GOT3 (cell line): ENCODE results near the gene TERT.
"Not testable (repeated sequence)": the region's sequence is repeated elsewhere in the genome, so short reads cannot be mapped to it uniquely, and the experiment has no call there.

Source experiments
- DNase-seq: peaks from one replicate; lab custom pipeline; 2025; ENCODE audit warnings: mixed read lengths; lab: John Stamatoyannopoulos, UW

TERT gene

DNA sequence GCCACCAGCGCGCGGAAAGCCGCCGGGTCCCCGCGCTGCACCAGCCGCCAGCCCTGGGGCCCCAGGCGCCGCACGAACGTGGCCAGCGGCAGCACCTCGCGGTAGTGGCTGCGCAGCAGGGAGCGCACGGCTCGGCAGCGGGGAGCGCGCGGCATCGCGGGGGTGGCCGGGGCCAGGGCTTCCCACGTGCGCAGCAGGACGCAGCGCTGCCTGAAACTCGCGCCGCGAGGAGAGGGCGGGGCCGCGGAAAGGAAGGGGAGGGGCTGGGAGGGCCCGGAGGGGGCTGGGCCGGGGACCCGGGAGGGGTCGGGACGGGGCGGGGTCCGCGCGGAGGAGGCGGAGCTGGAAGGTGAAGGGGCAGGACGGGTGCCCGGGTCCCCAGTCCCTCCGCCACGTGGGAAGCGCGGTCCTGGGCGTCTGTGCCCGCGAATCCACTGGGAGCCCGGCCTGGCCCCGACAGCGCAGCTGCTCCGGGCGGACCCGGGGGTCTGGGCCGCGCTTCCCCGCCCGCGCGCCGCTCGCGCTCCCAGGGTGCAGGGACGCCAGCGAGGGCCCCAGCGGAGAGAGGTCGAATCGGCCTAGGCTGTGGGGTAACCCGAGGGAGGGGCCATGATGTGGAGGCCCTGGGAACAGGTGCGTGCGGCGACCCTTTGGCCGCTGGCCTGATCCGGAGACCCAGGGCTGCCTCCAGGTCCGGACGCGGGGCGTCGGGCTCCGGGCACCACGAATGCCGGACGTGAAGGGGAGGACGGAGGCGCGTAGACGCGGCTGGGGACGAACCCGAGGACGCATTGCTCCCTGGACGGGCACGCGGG lies at the start of gene TERT:
TERT (minus strand) TSS at position 234 of the 815 bp plus-strand sequence; CDS start at position 155, 79 bp downstream.
- no peak for DNase-seq

DNA sequence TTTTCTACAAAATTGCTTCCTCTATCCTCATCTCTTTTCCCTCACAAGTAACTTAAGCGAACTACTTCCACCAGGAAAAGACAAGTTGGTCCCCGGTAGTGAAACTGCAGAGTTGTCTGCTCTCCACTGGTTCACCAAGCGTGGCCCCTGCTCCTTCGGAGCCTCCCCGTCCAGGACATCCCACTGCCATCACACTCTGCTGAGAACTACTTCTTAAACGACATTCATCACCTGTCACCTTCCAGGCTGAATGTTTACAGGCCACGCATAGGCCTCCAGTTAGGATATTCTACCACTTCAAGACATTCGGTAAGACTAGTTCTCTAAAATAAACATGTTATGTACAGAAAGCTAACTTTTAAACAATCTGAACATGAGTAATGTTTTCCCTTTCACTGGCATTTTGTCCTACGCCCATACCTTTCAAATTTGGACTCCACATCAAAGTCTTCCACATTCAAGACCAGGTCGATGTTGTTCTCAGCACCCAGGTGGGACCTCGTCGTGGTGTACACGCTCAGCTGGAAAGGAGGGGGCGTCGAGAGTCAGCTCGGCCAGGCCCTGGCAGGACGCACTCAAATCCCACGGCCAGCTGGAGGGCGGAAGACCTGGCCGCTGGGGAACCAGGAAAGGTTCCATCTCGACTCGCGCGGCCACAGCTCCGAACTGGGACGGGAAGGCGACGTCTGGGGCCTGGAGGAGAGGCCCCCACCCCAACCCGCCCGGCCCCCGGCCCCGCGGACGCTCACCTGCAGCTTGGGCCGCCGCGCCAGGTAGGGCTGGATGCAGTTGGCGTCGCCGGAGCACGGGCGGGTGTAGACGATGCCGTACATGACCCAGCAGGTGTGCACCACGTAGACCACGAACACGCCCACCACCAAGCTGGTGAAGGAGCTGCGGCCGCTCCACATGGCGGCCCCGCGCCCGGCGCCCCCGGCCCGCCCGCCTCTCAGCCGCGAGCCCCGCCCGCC lies 49.3 kb upstream of the TERT start:
- DNase-seq = no peak

DNA sequence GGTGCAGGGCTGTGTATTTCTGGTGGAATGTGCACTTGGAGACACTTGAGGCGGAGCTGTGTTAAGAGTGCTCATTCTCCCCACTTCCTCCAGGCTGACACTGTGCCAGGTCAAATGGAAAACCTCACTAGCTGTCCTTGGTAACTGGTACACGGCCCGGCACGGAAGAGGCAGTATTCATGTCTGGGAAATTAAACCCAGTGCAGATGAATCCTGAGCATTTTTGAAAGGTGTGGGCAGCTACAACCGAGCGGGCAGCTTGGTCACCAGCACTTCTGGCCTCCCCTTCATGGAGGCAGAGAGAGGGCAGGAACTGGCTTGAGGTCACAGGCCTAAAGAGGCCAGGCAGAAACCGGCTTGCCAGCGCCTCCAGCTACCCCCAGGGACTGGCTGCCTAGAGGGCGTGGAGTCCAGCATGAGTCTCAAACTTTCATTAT lies 48.5 kb upstream of the TERT start:
- DNase-seq = no peak

DNA sequence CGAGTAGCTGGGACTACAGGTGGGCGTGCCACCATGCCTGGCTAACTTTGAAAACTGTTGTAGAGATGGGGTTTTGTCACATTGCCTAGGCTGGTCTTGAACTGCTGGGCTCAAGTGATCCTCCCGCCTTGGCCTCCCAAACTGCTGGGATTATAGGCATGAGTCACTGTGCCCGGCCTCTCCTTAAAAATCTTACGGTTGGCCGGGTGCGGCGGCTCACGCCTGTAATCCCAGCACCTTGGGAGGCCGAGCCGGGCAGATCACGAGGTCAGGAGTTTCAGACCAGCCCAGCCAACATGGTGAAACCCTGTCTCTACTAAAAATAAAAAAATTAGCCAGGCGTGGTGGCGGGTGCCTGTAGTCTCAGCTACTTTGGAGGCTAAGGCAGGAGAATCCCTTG lies 47.8 kb upstream of the TERT start:
- not testable (repeated sequence) for DNase-seq

DNA sequence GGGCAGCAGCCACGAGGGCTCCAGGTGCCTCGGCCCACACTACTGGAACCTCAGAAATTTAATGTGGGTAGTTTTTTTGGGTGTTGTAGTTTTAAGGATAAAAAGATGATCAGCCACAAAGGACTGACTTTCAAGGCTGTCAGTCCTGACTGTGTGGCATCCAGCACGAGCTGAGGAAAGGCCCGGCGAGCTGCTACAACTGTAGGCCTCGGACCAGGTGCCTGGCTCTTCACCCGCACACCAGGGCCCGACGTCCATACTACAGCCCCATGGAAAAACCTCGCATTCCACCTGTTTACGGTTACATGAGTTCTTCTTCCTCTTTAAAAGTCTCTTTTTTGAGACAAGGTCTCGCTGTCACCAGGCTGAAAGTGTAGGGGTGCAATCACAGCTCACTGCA lies 47.4 kb upstream of the TERT start:
- DNase-seq = no peak

DNA sequence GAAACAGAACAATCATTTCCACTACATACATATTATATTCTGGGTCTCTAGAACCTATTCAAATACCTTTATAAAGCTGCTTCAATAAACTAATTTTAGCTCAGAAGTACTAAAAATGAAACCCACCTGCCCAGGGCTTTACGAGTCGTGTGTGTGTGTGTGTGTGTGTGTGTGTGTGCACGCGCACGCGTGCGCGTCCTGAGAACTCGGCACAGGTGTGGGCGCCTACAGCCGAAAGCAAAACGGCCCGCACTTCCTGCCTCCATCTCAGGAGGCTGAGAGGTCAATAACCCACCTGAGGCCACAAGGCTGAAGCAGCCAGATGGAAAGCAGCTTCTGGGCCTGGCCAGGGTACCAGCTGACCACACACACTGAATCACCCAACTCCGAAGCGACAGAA lies 47.0 kb upstream of the TERT start:
- no peak for DNase-seq

DNA sequence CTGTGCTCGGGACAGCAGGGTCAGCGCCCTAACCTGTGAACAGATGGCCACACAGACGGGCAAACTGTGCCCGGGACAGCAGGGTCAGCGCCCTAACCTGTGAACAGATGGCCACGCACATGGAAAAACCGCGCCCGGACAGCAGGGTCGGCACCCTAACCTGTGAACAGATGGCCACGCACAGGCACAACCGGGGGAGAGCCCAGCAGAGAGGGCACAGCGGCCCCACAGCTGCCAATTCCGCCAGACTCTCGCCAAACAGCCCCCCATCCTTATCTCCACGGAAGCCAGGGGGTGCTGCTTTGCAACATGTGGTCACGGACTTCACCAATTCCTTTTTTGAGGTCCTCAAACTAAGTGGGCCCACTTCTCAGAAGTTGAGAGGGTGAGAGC lies 44.9 kb upstream of the TERT start:
- not testable (repeated sequence) for DNase-seq

DNA sequence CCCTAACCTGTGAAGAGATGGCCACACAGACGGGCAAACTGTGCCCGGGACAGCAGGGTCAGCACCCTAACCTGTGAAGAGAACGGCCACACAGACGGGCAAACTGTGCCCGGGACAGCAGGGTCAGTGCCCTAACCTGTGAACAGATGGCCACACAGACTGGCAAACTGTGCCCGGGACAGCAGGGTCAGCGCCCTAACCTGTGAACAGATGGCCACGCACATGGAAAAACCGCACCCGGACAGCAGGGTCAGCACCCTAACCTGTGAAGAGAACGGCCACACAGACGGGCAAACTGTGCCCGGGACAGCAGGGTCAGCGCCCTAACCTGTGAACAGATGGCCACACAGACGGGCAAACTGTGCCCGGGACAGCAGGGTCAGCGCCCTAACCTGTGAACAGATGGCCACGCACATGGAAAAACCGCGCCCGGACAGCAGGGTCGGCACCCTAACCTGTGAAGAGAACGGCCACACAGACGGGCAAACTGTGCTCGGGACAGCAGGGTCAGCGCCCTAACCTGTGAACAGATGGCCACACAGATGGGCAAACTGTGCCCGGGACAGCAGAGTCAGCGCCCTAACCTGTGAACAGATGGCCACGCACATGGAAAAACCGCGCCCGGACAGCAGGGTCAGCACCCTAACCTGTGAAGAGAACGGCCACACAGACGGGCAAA lies 44.4 kb upstream of the TERT start:
- DNase-seq = not testable (repeated sequence)

DNA sequence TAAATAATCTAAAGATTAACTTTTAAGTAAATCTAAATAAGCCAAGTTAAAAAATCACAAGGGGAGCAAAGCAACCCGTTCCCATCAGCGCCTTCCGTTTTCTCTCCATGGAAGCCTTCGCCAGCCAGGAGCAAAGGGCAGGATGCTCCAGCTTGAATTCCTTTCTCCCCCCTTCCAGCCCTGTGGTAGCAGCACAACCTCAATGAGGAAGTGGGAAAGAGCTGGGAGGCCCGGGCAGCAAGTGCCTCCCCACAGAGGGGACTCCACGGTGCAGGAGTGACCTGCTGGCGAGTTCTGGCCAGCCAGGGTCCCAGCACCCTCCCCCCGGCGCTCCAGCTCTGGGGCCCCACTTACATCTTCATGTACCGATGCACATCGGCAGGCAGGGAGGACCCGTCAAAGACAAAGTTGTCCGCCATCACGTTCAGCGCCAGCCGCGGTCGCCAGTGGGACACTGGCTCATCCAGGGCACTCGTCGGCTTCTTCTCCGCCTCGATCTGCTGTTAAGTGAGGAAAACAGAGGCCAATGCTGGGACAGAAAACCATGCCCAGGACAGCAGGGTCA lies 43.7 kb upstream of the TERT start:
- no peak for DNase-seq

DNA sequence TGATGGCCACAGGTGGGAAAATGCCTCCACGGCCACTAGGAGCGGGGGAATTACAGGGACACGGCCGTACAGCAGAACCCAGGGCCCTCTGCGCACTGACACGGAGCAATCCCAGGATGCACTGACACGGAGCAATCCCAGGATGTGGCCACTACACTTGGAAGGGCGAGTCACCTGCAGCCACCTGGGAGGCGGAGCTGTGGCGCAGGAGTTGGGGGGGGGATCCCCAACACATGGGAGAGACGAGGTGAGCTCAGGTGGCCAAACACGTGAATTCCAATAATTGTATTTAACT lies 43.3 kb upstream of the TERT start:
- no peak for DNase-seq

DNA sequence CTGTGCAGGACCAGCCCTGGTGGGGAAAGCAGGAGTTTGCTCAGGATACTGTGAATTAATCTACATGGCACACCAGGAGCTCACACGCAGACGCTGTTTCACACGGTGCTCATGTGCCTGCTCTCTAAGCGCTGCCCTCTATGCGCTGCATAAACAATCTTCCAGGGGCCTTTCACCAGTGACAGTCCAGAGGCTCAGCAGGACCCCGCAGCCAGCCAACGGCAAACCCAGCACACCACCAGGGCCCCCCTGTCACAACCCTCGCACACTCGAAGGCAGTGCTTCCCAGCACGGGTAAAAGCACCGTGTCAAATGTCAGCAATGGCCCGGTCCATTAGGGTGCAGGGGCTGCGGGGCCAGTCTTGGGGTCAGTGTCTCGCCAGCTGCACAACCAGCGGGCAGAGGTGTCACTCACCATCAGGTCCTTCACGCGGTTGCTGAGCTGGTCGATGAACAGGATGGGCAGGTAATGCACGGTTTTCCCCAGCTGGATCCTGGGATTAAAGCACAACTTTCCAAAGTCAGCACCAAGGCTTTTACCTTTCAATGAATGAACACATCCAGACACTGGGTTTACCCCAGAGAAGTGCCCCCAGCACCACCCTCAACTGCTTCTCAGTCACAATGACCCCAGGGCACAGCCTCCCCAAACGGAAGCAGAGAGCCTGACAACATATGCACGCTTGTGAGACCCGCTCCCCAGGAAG lies 42.8 kb upstream of the TERT start:
- DNase-seq = no peak

DNA sequence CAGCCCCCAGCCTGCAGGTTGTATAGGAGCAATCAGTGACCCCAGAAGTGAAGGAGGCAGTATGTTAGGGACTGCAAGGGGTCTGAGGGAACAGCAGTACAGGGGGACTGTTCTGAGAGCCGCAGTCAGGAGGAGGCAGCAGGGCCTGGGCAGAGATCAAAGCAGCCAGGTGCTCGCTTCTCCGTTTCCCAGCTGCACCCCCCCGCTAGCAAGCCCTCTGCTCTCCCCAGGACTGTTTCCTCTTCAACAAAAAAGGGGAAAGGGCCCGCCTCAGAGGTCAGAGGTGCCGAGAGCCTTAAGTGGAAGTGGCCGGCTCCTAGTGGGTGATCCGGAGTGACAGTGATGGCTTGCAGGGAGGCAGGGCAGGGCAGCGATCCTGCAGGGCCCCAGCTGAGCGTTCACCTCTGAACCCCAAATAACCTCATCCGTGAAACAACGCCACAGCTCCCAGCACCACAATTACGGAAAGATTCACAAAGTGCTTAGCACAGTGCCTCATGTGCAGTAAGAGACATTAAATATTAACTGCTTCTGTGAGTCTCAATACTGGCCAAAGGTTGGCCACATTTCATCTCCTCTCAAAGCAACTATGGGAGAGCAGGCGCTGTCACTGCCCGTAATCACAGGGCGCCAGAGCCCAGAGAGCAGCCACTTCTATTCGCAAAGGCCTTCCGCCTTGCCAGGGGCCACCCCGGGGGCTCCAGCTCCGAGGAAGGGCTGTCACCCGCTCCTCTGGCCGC lies 42.1 kb upstream of the TERT start:
- DNase-seq = no peak

DNA sequence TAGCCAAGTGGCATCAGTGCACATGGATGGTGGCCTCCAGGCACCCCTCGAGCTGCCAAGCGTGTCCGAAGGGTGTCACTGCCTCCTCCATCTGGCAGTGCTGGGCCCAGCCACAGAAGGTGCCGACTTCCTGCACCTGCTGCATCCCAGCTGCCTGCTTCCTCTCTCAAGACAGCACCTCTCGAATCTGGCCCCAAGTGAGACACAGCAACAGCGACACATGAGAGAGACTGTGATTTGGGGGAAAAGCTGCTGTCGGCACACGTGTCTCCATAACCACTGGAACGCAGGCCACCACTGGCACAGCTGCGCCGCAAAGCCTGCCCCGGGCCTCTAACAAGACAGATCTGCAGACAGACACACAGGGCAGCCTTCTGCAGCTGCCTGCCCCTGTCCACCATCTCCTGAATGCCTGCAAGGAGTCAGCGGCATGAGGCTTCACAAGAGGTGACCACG lies 41.3 kb upstream of the TERT start:
- DNase-seq = no peak

DNA sequence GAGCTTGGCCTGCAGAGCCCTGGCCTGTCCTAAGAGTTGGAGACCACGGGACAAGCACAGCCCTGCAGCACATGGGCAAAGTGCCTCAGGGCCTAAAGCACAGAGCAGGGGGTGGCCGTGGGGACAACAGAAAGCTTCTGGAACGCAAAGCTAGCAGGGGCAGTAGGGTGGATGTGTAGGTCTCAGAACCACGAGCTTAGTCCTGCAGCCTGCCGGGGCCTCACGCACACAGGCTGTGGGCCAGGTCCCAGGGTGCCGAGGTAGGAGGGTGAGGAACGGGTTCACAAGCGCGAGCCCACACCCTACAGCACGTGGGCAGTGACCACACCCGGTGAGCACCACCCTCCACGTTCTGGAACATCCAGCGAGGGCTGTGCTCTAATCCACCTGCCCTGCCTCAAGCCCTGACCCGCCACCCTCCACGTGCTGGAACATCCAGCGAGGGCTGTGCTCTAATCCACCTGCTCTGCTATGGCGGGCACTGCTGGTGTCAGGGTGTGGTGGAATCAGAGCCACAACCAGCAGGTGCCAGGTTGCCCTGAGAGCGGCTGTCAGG lies 40.8 kb upstream of the TERT start:
- no peak for DNase-seq

DNA sequence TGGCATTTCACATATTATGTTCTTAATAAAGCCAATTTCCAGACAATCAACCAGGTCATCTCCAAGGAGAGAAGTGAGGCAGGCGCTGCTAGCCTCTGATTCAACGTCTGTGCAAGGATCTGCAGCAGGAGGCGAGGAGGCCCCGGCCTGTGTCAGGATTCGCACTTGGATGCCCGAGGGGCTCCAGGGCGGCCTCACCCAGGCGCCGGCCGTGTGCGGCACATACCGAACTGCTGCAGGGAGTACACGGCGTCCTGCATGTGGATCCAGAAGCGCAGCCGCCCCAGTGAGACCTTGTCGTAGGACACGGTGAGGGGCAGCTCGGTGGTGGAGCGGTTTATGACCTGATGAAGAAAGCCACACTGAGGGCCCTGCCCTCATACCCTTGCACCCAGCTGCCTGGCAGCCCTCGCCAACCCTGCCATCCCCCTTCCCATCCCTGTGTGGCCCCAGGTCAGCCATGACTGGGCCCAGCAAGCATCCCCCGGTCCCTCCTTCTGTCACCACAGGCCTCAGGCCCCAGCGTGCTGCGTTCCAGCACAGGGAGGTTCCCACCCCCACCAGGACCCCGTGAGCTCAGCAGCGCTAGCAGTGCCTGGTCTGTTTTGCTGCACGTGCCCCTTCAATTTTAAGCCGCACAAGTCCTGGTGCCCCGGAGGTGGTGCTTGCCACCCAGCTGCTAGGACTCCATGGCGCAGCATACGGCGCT lies 40.1 kb upstream of the TERT start:
- DNase-seq = no peak

DNA sequence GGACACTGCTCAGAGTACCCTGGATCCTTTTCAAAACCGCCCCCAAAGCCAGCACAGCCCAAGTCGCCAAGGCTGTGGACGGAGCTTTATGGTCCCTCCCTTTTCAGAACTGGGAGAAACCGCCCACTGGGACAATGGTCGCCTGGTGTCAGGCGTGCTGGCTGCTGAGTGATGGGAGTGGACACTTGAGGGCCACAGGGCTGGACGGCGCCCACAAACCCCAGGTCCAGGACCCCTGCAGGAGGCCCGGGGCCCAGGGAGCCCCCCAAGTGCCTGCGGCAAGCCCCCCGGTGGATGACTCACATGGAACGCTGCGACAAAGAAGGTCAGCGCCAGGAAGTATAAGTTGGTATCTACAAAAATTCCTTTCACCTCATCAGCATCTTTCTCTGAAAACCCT lies 39.1 kb upstream of the TERT start:
- DNase-seq = no peak

DNA sequence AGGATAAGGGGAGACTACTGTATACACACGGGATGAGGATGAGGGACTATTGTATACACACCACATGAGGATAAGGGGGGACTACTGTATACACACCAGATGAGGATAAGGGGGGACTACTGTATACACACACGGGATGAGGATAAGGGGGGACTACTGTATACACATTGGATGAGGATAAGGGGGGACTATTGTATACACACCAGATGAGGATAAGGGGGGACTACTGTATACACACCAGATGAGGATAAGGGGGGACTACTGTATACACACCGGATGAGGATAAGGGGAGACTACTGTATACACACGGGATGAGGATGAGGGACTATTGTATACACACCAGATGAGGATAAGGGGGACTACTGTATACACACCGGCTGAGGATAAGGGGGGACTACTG lies 38.4 kb upstream of the TERT start:
- DNase-seq = not testable (repeated sequence)

DNA sequence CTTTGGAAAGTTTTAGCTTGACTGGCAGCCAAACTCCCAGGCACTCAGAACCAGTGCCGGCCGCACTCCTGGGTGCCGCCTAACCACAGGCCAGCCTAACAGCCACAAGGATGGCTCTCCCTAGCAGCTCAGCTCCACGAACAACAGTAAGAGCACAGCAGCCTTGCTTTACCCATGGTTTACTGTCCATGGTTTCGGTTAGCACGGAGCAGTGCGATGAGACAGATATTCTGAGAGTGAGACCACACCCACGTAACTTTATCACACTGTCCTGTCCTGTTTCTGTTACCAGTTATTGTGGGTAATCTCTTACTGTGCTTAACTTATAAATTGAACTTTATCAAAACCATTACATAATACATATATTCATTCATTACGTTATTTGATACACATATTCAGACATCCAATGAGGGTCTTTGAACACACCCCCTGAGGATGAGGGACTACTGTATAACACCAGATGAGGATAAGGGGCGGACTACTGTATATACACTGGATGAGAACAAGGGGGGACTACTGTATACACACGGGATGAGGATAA lies 37.7 kb upstream of the TERT start:
- DNase-seq = no peak

DNA sequence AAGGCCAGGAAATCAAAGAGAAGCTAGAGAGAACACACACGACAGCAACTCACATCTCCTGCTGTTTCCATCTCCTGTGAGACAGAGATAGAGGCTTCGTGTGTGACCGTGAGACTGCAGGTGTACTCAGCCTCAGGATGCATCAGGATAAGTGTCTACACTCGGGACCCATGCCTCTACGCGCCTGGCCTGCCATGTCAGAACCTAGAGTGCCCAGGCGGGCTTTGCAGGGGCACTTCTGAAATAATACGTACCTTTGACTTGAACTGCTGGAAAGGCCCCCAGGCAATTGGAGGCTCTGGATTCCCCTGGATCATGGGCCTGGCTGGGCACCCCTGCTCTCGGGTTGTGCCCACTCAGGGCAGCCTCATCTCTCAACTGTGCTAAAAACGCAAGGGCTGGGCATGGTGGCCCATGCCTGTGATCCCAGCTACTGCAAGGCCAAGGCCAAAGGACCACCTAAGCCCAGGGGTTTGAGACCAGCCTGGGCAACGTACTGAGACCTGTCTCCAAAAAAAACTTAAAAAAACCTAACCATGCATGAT lies 37.1 kb upstream of the TERT start:
- no peak for DNase-seq
